ES-I3 (cell line): ENCODE data around the gene PKP4.

Source experiments
- H3K36me3 ChIP-seq: 2 replicates; pipeline ENCODE4 v1.6.1; 2013; ENCODE audit warnings: mild to moderate bottlenecking, low read length, control low read depth, moderate library complexity; ENCODE audit not compliant: insufficient read depth
- H3K4me1 ChIP-seq: 2 replicates; pipeline ENCODE4 v1.6.1; 2013; ENCODE audit warnings: mild to moderate bottlenecking, control low read depth, low read length; ENCODE audit not compliant: insufficient read depth
- H3K9ac ChIP-seq: 2 replicates; pipeline ENCODE4 v1.6.1; 2013; ENCODE audit warnings: low read depth, mild to moderate bottlenecking, low read length, moderate library complexity
- H3K9me3 ChIP-seq: 2 replicates; pipeline ENCODE4 v1.6.1; 2013; ENCODE audit warnings: mild to moderate bottlenecking, low read length, moderate library complexity; ENCODE audit not compliant: control insufficient read depth, insufficient read depth

The PKP4 gene

GRCh38 chr2:158658396-158658795, 201.6 kb downstream of the PKP4 start:
- H3K9ac ChIP-seq: no peak overlapping the region
- no peaks in the 10 kb centered on the region for H3K9me3 ChIP-seq
- no peaks in the 10 kb centered on the region for H3K36me3 ChIP-seq
- H3K4me1 ChIP-seq: no peaks in the 10 kb centered on the region

GRCh38 chr2:158659483-158659882, 202.7 kb downstream of the PKP4 start:
- H3K9me3 ChIP-seq: no peaks in the 10 kb centered on the region
- H3K4me1 ChIP-seq: no peaks in the 10 kb centered on the region
- H3K9ac ChIP-seq: no peak overlapping the region
- H3K36me3 ChIP-seq: peaks cover 5% of the 10 kb centered on the region; the same call in 1 of the 2 replicates

DNA sequence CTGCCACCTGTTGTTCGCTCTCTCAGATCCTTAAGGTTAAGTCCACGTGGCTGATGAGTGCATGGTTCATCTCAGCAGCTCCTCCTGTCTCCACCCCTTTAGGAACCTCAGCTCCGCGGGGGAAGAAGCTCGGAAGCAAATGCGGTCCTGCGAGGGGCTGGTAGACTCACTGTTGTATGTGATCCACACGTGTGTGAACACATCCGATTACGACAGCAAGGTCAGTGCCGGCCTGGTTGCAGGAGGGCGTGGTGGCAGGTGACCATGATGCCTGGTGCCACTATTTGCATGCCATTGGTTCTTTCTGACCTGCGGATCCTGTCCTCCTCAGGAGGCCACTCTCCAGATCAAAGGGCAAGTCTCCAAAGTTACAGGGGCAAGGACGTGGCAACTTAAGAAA, 204.5 kb downstream of the PKP4 start:
- no peak overlapping the region for H3K9ac ChIP-seq
- H3K36me3 ChIP-seq: peaks cover 5% of the 10 kb centered on the region; the same call in 1 of the 2 replicates
- H3K9me3 ChIP-seq: no peaks in the 10 kb centered on the region
- H3K4me1 ChIP-seq: no peaks in the 10 kb centered on the region

DNA sequence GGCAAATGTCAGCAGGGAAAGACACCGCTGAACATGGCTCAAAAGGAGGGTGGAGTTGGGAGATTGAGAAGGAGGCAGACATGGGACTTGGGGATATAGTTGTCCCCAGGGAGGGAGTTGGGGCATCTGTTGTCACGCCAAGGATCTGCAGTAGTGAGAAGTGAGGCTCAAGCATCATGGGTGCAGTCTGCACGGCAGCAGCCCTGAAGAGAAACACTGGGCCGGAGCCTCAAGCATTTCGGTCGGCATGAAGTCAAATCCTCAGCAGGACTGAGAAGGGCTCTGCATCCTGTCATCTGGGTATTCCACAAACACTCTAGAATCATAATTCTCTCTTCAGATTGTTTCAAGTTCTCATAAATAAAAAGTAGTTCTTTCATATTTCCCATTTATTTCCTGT, 205.7 kb downstream of the PKP4 start:
- Histone ChIP-seq H3K9ac (no peak overlapping the region), H3K4me1 (no peaks in the 10 kb centered on the region), H3K9me3 (no peaks in the 10 kb centered on the region), H3K36me3 (peaks cover 5% of the 10 kb centered on the region; the same call in 1 of the 2 replicates)

- Histone ChIP-seq H3K9ac (no peak overlapping the region), H3K4me1 (no peaks in the 10 kb centered on the region), H3K36me3 (peaks cover 5% of the 10 kb centered on the region; the same call in 1 of the 2 replicates), H3K9me3 (no peaks in the 10 kb centered on the region)
Measured at GRCh38 chr2:158663796-158664195, 207.0 kb downstream of the PKP4 start.

DNA sequence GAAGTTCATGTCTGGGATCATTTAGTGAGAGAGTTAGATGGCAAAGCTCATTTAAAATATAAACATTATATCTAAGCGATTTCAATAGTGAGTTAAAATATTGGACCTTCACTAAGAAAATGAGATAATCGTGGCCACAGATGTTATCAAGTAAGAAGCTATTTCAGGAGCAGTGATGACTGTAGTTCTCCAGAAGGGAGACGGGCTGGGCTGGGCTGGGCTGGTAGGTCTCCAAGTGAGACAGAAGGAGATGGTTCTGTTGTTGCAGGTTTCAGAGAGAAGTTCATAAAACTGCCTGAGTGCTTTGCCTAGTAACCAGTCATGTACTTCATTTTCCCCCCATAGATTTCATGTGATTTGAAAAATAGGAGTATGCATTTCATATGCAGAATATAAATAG, 208.2 kb downstream of the PKP4 start:
- H3K4me1 ChIP-seq: no peaks in the 10 kb centered on the region
- H3K9me3 ChIP-seq: no peaks in the 10 kb centered on the region
- H3K36me3 ChIP-seq: peaks cover 10% of the 10 kb centered on the region
- no peak overlapping the region for H3K9ac ChIP-seq

GRCh38 chr2:158665536-158666302, 209.0 kb downstream of the PKP4 start:
- Histone ChIP-seq H3K9me3 (no peaks in the 10 kb centered on the region), H3K36me3 (peaks cover 10% of the 10 kb centered on the region), H3K4me1 (no peaks in the 10 kb centered on the region)

DNA sequence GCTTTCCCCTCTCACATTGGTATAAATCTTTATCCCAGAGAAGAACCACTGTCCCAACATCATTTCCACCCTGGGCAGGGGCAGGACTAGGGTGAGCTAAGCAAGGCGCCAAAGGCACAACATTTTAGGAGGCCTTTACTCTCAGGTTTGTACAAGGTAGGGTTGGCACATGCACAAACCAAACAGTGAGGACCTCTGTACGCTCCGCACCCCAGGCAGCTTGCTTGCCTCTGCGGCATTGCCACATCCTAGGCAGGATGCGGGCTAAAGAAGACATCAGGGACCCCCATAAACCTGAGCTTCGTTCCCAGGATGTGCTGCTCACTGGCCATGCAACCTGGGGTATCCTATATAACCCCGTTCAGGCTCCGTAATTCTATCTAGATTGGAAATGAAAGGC, 210.2 kb downstream of the PKP4 start:
- Histone ChIP-seq H3K36me3 (peaks cover 10% of the 10 kb centered on the region), H3K9me3 (no peaks in the 10 kb centered on the region), H3K4me1 (no peaks in the 10 kb centered on the region), H3K9ac (no peak overlapping the region)

More at GRCh38 chr2:158665536-158666302, 209.0 kb downstream of the PKP4 start:
- no peak overlapping the region for H3K9ac ChIP-seq

DNA sequence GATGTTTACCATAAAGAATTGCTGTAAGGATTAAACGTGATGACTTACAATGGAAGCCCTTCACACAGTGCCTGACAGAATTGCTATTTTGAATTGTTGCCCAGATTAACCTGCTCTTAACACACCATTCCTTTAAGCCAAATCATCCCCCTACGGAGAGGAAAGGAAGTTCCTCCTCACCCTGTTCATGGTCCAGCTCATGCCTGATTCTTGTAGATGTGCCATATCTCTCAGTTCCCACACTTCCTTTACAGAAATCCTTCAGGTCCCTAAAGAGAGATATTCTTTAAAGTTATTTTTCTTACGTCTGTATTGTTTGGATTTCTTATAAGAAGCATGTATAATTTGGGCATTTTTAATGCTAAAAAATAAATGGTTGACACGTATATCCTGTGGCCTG, 210.8 kb downstream of the PKP4 start:
- Histone ChIP-seq H3K9me3 (no peaks in the 10 kb centered on the region), H3K36me3 (peaks cover 10% of the 10 kb centered on the region), H3K9ac (no peak overlapping the region), H3K4me1 (no peaks in the 10 kb centered on the region)

DNA sequence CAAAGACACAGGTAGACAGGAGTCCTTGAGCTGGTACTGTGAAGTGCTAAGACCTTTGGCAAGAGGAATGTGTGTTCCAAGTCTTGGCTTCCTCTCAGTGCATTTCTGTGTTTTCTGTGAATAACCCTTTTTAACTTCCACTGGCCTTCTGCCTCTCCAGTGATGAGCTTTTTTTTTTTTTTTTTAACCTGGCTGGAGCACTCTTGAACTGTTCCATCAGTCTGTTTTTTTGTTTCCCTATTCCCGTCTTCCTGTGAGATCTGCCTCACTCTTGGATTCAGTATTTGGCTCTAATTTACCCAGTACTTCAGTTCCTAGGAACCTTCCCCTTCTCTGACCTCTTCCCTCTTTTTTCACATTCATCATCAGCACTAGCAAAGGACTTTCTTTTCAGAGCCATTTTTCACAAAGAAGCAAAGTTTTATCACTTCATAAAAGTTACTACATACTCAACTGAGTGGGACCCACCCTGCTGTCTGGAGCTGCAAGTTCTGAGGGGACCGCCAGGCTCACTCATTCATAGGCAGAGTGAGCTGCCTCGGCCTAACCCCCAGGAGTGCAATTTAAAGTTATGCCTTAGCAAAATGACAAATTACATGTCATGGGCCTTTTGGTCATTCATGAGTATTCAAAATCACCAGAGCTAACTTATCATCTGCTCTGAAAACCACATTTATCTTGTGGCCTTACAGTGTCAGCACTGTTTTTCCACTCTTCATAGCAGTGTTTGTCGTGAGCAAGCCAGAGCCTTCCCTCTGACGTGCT, 211.4 kb downstream of the PKP4 start:
- H3K9me3 ChIP-seq: no peaks in the 10 kb centered on the region
- no peak overlapping the region for H3K9ac ChIP-seq

DNA sequence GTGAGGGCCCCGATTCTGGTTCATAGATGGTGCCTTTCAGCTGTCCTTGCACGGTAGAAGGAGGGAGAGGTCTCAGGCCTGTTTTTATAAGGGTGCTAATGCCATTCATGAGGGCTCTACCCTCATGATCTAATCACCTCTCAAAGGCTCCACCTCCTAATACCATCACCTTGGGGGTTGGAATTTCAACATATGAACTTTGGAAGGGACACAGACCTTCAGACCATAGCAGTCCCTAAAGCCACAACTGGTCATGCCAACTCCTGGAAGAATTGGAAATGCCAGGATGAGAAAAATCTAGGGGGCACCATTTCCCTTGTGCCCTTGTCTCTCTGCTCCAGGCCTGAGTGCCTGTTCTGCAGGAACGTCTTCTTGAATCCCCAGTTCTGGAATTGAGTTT, 213.5 kb downstream of the PKP4 start:
- H3K4me1 ChIP-seq: no peaks in the 10 kb centered on the region
- H3K36me3 ChIP-seq: peaks cover 13% of the 10 kb centered on the region
- H3K9me3 ChIP-seq: no peaks in the 10 kb centered on the region
- no peak overlapping the region for H3K9ac ChIP-seq

More for the DNA sequence above, 211.4 kb downstream of the PKP4 start:
- Histone ChIP-seq H3K36me3 (peaks cover 10% of the 10 kb centered on the region), H3K4me1 (no peaks in the 10 kb centered on the region)

DNA sequence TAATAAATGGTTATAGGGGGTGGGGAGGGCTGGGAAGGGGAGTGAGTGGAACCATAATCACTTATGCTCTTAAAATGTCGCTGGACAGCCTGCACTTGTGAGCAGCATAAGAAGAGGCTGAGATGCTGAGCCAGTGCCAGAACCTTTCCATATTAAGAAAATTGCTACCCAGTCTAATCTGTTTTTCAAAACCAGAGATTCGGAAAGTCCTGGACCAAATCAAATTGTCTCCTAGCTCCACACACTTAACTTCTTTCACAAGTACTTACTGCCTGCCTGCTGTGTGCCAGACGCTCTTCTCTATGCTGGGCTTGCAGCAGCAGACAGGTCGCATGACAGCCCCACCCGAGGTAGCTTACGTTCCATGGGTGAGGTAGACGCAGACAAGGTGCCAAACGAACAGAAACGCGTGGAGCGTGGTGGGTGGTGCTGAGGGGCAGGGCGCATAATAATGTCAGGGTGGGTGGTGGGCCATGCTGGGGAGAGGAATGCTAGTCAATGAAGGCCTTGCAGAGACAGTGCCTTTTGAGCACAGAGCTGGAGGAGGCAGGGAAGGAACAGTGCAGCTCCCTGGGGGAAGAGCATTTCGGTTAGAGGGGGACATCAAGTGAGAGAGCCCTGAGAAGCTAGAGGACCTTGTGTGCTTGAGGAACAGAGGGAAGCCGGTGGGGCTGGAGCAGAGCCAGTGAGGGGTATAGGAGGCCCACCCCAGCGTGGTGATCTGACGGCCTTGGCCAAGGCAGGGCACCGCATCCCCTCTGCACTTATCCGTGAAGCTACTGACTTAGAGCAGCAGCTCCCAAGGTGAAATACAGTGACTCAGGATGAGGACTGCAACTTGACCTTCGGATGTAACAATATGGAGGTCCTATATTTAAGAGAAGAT, 214.9 kb downstream of the PKP4 start:
- Histone ChIP-seq H3K36me3 (peaks cover 13% of the 10 kb centered on the region), H3K9me3 (no peaks in the 10 kb centered on the region), H3K9ac (no peak overlapping the region), H3K4me1 (no peaks in the 10 kb centered on the region; the same call in 1 of the 2 replicates)

GRCh38 chr2:158676295-158676694, 219.5 kb downstream of the PKP4 start:
- no peaks in the 10 kb centered on the region; the same call in 1 of the 2 replicates for H3K4me1 ChIP-seq
- no peak overlapping the region for H3K9ac ChIP-seq
- H3K9me3 ChIP-seq: no peaks in the 10 kb centered on the region
- H3K36me3 ChIP-seq: peaks cover 7% of the 10 kb centered on the region

DNA sequence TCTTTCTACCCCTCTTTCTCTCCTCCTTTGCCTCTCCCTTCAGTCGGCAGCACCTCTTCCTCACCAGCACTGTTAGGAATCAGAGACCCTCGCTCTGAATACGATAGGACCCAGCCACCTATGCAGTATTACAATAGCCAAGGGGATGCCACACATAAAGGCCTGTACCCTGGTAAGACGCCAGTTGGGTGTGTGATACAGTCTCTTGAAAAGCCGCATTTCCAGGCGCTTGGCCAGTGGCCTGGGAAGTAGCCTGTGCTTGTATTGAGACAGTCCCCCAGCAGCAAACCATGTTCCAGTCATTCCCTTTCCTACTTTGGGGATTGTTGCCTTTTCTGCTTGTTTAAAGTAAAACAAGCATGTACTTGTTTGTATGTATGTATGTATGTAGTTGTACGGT, 219.9 kb downstream of the PKP4 start:
- no peaks in the 10 kb centered on the region; the same call in 1 of the 2 replicates for H3K4me1 ChIP-seq
- H3K9me3 ChIP-seq: no peaks in the 10 kb centered on the region
- no peak overlapping the region for H3K9ac ChIP-seq
- peaks cover 7% of the 10 kb centered on the region for H3K36me3 ChIP-seq
